Stomach (tissue), 4 donors: ENCODE results near the gene PLPPR1.

Experiments
- CTCF ChIP-seq, 7 experiments: fragments of 450-650 bp in 4 of 7; fragments of 200-600 bp in 3 of 7; sonication (generic) in 3 of 7; IDR thresholded peaks; one replicate each; pipeline ENCODE4 v1.5.1; 2016 to 2019; ENCODE audit warnings: antibody characterized with exemption in 7 of 7, control low read depth in 2 of 7, mild to moderate bottlenecking in 1 of 7
- POLR2AphosphoS5 ChIP-seq, 3 donors: sonication (generic); formaldehyde crosslinking; IDR thresholded peaks; one replicate each; pipeline ENCODE4 v1.6.1; 2016; ENCODE audit warnings: antibody characterized with exemption in 3 of 3

- TF ChIP-seq CTCF (IDR thresholded peaks at IDR 0.05) (no peak), POLR2AphosphoS5 (IDR thresholded peaks at IDR 0.05) (no peak)
These were observed 181.1 kb downstream of the PLPPR1 start for GRCh38 chr9:101209670-101210069.
